GM19193 (cell line): Measurements from ENCODE around the gene NRDC.

Experiments
- POLR2A ChIP-seq: IDR thresholded peaks from 4 replicates; pipeline ENCODE4 v1.6.1; 2011; ENCODE audit not compliant: insufficient read depth, insufficient read length; ENCODE audit errors: extremely low read depth

Gene NRDC

GRCh38 chr1:51878616-51879336, at the start of gene NRDC:
NRDC (minus strand) TSS chr1:51878727; CDS start chr1:51878615, 112 bp downstream.
- peak; percentile 89 for TF ChIP-seq POLR2A

DNA sequence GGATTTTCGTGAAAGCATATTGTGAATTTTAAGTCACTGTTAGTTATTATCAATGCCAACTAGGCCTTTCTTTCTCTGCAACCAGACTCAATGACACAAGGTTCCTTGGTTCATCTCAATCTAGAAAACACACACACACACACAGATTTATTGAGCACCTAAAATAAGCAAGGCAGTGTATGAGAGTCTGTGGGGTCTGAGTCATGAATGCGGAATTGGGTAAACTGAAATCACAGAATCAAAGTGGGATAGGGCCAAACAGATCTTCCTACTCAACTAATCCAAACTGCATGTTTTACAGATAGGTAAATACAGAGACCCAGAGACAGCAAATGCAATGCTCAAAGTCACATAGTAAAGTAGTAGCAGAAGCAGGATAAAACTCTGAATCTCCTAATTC, 48.5 kb upstream of the NRDC start:
- TF ChIP-seq POLR2A, result no peak

DNA sequence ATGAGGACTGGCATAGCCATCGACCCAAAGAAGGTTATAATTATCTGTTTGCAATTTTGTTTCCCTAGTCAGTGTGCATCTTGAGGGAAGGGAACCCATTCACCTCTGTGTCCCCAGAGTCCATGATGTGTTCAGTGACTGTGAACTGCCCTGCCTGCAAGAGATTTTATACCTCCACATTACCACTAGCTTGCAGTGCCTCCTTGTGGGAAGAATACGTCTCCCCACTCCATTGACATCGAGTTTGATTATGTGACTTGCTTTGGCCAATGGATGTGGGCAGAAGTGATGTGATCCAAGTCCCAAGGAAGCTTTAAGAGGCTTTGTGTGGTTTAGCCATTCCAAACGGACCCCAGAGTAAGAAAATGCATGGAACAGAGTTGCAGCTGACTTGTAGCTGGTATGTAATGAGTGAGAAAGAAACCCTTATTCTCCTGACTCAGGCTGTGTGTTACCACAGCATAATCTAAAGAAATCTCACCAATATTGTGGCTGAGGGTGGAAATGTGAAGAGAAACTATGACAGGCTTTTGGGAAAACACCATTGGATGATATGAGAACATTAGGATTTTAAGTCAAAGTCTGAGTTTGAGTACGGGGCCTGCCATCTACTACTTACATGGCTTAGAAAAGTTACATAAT, 47.8 kb upstream of the NRDC start:
- no peak for TF ChIP-seq POLR2A

GRCh38 chr1:51924455-51924854, 45.9 kb upstream of the NRDC start:
- TF ChIP-seq POLR2A, result no peak

GRCh38 chr1:51922040-51922439, 43.5 kb upstream of the NRDC start:
- no peak for TF ChIP-seq POLR2A

DNA sequence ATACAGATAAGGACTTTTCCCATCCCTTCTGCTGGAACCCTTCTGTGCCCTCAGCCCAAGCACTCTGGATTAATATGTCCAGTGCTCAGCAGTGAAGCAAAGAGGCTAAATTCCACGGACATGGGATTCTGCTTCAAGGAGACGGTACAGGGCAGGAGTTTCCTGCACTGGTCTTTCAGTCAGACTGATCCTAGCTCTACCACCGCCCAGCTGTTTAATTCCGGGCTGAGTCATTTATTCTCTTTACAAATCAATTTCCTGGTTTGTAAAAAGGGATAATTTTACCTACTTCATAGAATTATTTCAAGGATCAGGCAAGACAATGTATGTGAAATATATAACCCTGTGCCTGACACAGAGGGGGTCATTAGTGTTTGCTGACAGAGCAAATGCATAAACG, 41.6 kb upstream of the NRDC start:
- no peak for TF ChIP-seq POLR2A

DNA sequence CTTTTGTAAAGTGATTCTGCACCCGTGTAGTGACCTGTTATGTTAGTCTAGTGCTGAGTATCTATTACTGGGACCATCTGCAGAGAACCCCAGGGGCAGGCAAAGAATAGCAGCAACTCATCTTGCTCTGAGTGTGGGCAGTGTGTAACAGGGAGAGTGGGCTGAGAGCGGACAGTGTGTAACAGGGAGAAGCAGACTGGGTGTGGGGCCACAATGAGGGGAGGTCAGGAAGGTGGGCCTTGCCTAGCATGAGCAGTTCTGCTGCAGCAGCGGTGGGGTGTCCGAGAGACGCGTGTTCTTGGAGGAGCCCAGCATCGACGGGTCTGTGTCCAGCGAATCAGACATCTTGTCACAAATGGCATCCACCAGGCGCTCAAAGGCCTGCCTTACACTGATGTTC, 41.2 kb upstream of the NRDC start:
- no peak for TF ChIP-seq POLR2A

DNA sequence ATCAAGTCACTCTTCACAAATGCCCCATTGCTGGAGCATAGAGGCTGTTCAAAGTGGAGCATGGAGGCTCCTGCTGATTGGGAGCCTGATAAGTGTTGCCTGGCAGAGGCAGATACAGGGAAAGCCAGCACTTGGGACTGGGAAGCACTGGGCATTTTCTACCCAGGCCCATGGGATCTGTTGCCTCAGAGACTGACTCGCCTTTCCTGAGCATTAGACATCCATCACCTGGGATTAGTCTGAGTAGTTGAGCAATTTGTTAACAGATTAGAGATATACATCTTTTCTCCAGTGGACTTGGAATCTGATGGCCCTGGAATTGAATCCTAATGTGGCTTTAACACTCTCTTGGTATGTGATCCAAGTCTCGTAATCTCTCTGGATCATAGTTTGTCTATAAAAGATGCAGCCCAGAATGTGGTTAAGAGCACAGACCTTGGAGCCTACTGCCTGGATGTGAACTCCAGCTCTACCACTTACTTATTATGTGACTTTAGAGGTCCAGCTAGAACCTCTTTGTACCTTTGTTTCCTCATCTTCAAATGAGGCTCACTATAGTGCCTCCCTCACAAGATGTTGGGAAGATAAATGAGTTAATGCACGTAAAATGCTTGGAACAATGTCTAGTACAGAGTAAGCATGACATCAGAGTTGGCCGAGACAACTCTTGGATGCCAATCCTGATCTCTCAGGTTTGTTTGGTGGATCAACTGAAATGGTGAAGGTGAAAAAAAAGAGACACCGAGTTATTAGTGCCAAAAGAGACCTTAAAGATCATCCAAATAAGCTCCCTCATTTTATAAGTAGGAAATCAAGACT, 38.3 kb upstream of the NRDC start:
- no peak for TF ChIP-seq POLR2A

- TF ChIP-seq POLR2A, result no peak
These were observed 37.4 kb upstream of the NRDC start for GRCh38 chr1:51915951-51916350.

- TF ChIP-seq POLR2A, result no peak
These were observed 34.4 kb upstream of the NRDC start for GRCh38 chr1:51912881-51913280.

DNA sequence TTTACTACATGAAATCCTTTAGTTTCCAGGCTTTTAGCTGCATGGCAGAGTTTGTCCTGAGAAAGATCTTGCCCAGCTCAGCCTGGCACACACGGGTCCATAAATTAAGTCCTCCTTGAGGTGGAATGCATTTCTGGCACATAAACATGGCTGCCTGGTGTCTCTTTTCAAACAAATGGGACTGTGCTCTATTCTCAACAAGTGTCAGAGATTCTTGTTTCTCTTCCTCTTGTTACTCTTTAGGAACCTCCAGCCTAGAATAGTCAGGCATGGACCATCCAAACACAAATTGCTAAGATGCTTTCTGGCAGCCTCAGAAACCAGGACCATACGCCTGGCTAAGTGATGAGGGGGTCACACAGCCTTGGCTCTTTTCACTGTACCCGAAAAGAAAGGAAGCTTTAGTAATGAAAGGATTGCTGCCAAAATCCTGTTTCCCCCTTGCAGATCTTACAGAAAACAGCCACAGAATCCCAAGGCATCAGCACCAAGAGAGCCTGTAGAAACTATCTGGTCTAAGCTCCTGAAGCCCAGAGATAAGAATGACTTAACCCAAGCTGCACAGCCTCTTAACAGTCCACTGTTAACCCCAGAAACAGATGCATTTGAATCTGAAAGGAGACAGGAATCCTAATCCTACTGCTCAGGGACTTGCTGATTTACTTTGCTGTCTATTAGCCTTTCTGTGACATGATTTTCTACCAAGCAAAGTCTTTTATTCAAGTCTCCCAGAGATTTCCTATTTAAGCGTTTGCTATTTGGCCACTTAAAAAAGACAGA, 31.9 kb upstream of the NRDC start:
- no peak for TF ChIP-seq POLR2A

DNA sequence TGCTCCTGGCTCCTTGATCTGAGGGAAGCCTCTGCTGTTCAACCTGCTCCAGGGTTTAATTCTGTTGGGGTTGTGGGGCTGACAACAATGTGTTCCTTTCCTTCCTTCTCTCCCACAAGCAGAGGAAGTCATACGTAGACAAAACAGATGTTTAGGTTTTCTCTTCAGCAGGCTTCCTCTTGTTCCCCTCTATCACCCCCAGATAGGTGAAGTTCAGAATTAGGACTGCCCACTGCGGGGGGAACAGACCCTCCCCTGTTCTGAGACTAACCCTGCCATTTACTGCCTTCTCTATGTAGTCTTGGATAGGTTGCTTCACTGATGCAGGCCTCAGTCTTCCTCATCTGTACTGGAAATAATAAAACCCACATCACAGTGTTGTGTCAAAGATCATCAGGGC, 30.0 kb upstream of the NRDC start:
- no peak for TF ChIP-seq POLR2A

GRCh38 chr1:51907079-51907702, 28.7 kb upstream of the NRDC start:
- no peak for TF ChIP-seq POLR2A

GRCh38 chr1:51906306-51907078, 28.0 kb upstream of the NRDC start:
- TF ChIP-seq POLR2A, result no peak
